HCT116 (cell line): ENCODE measurements around the gene NNT. TPM values are rescaled to one million over a fixed set of nuclear protein-coding genes. Genes with fewer than 3 reads are reported as not detected.

Source experiments
- ATAC-seq: fragments of 200-7000 bp; cut with Tn5 transposase; 2 replicates; pipeline ENCODE4 v1.9.1; 2020; ENCODE audit warnings: mild to moderate bottlenecking, moderate library complexity
- BruUV-seq: library from RNA; stranded (reverse); fragments of 400-500 nt; replicated peaks from 2 replicates; lab custom pipeline; 2021; lab: Mats Ljungman, UMichigan
- CTCF ChIA-PET: fragments of 300-600 bp; sonication (Branson Sonifier 250); formaldehyde crosslinking; loops from one replicate; lab custom pipeline; 2021; ENCODE audit warnings: antibody characterized with exemption; lab: Charles Lee
- POLR2A ChIA-PET: fragments of 300-600, 350-600 bp; sonication (Branson Sonifier 250); formaldehyde crosslinking; loops from one replicate; lab custom pipeline; 2021; ENCODE audit warnings: antibody characterized with exemption; lab: Charles Lee
- RAD21 ChIA-PET, 2 experiments: fragments of 300-600 bp; sonication (Branson Sonifier 250); formaldehyde crosslinking; loops; one replicate each; lab custom pipeline; 2023; ENCODE audit warnings: low total read pairs in 2 of 2; ENCODE audit not compliant: uncharacterized antibody in 2 of 2, unreplicated experiment in 2 of 2, low non-redundant PET in 1 of 2; lab: Charles Lee
- DNase-seq: peaks from one replicate; pipeline ENCODE4 v3.0.0-alpha.2; 2010; ENCODE audit warnings: low read depth, low spot score
- H2AFZ ChIP-seq: fragments of 200-600 bp; shearing (Covaris generic), sonication (generic); 2 replicates; pipeline ENCODE4 v1.6.1; 2017; ENCODE audit warnings: low read depth, mixed run types, mixed read lengths, antibody characterized with exemption, low read length; ENCODE audit not compliant: poor library complexity, severe bottlenecking
- H3K27ac ChIP-seq: 2 replicates; pipeline ENCODE4 v1.5.1; 2012; ENCODE audit warnings: low read depth, low read length
- H3K27me3 ChIP-seq: fragments of 200-600 bp; sonication (generic); 2 replicates; pipeline ENCODE4 v1.6.1; 2016; ENCODE audit warnings: mixed run types, low read length, mixed read lengths; ENCODE audit not compliant: insufficient read depth
- H3K36me3 ChIP-seq, 2 experiments: fragments of 200-500 bp in 1 of 2; fragments of 200-600 bp in 1 of 2; sonication (Bioruptor generic) in 1 of 2; sonication (generic) in 1 of 2; 2 replicates each; pipeline versions ENCODE4 v1.5.1 to v1.6.1; 2014 to 2016; ENCODE audit warnings: low read length in 2 of 2, inconsistent platforms in 1 of 2, mixed read lengths in 1 of 2, mixed run types in 1 of 2; ENCODE audit not compliant: insufficient read depth in 2 of 2, control insufficient read depth in 1 of 2
- H3K4me1 ChIP-seq, 2 experiments: fragments of 200-600 bp in 1 of 2; sonication (generic) in 1 of 2; 2 replicates each; pipeline versions ENCODE4 v1.5.1 to v1.6.1; 2012 to 2017; ENCODE audit warnings: low read length in 2 of 2, inconsistent platforms in 1 of 2, mild to moderate bottlenecking in 1 of 2, mixed read lengths in 1 of 2, mixed run types in 1 of 2, moderate library complexity in 1 of 2; ENCODE audit not compliant: insufficient read depth in 2 of 2, control insufficient read depth in 1 of 2
- H3K4me2 ChIP-seq: fragments of 200-600 bp; sonication (generic); 2 replicates; pipeline ENCODE4 v1.6.1; 2017; ENCODE audit warnings: mixed run types, low read length, mixed read lengths
- H3K4me3 ChIP-seq, 2 experiments: fragments of 200-600 bp in 1 of 2; sonication (generic) in 1 of 2; replicated peaks in 1 of 2; 2 replicates each; pipeline ENCODE4 v1.5.1; 2011 to 2016; ENCODE audit warnings: low read length in 2 of 2, control low read depth in 1 of 2, low read depth in 1 of 2, mild to moderate bottlenecking in 1 of 2, mixed read lengths in 1 of 2, mixed run types in 1 of 2
- H3K79me2 ChIP-seq: fragments of 200-600 bp; sonication (generic); 2 replicates; pipeline ENCODE4 v1.6.1; 2017; ENCODE audit warnings: mild to moderate bottlenecking, mixed run types, low read length, moderate library complexity, mixed read lengths; ENCODE audit not compliant: insufficient read depth
- H3K9ac ChIP-seq: fragments of 200-600 bp; sonication (generic); 2 replicates; pipeline ENCODE4 v1.6.1; 2016; ENCODE audit warnings: low read length, mixed read lengths
- H3K9me2 ChIP-seq: fragments of 200-600 bp; sonication (generic), shearing (Covaris generic); 2 replicates; pipeline ENCODE4 v1.6.1; 2017; ENCODE audit warnings: mixed run types, mild to moderate bottlenecking, moderate library complexity; ENCODE audit not compliant: insufficient read depth
- H3K9me3 ChIP-seq, 2 experiments: fragments of 200-500 bp in 1 of 2; fragments of 200-600 bp in 1 of 2; sonication (Bioruptor generic) in 1 of 2; sonication (generic) in 1 of 2; 2 replicates each; pipeline ENCODE4 v1.6.1; 2014 to 2017; ENCODE audit warnings: low read length in 2 of 2, mixed read lengths in 2 of 2, inconsistent platforms in 1 of 2, low read depth in 1 of 2, mild to moderate bottlenecking in 1 of 2, mixed run types in 1 of 2, moderate library complexity in 1 of 2; ENCODE audit not compliant: control insufficient read depth in 1 of 2, insufficient read depth in 1 of 2
- H4K20me1 ChIP-seq: fragments of 200-600 bp; sonication (generic), shearing (Covaris generic); 2 replicates; pipeline ENCODE4 v1.6.1; 2017; ENCODE audit warnings: mixed run types, mild to moderate bottlenecking, moderate library complexity; ENCODE audit not compliant: insufficient read depth
- EGR1 ChIP-seq: IDR thresholded peaks from 2 replicates; pipeline ENCODE4 v1.6.1; 2012; ENCODE audit warnings: low read depth
- JUND ChIP-seq: IDR thresholded peaks from 2 replicates; pipeline ENCODE4 v1.6.1; 2012
- SIN3A ChIP-seq: IDR thresholded peaks from 2 replicates; pipeline ENCODE4 v1.6.1; 2012; ENCODE audit warnings: low read depth
- SP1 ChIP-seq: IDR thresholded peaks from 2 replicates; pipeline ENCODE4 v1.6.1; 2012; ENCODE audit warnings: low read depth
- SRF ChIP-seq: IDR thresholded peaks from 2 replicates; pipeline ENCODE4 v1.6.1; 2012; ENCODE audit warnings: low read depth
- intact Hi-C: fragments of 100-400 bp; cut with micrococcal nuclease; formaldehyde crosslinking; loops from 2 replicates; pipeline ENCODE4 v1.10.0; 2022
- total RNA-seq: library from RNA; stranded (reverse); gene quantifications from one replicate; pipeline ENCODE4 v1.2.1, GENCODE V29; 2021; ENCODE audit not compliant: unreplicated experiment
- TF ChIP-seq, protein P1 (sequence below): IDR thresholded peaks from 2 replicates; pipeline ENCODE4 v1.6.1; 2012; ENCODE audit warnings: low read depth
- TF ChIP-seq, protein P2 (sequence below): IDR thresholded peaks from 2 replicates; pipeline ENCODE4 v1.6.1; 2012
- TF ChIP-seq, protein P3 (sequence below), 3 experiments: fragments of 200-600 bp in 1 of 3; sonication (generic) in 1 of 3; IDR thresholded peaks in 2 of 3; conservative IDR thresholded peaks in 1 of 3; 2 replicates each; pipeline ENCODE4 v1.5.1; 2012 to 2017; ENCODE audit warnings: low read depth in 2 of 3, low read length in 2 of 3, antibody characterized with exemption in 1 of 3, borderline replicate concordance in 1 of 3, control low read depth in 1 of 3, mild to moderate bottlenecking in 1 of 3, mixed read lengths in 1 of 3, mixed run types in 1 of 3, moderate library complexity in 1 of 3; ENCODE audit not compliant: insufficient read depth in 1 of 3

The NNT gene
- total RNA-seq, 1 experiment from 2014 or later = 0.32 TPM

DNA sequence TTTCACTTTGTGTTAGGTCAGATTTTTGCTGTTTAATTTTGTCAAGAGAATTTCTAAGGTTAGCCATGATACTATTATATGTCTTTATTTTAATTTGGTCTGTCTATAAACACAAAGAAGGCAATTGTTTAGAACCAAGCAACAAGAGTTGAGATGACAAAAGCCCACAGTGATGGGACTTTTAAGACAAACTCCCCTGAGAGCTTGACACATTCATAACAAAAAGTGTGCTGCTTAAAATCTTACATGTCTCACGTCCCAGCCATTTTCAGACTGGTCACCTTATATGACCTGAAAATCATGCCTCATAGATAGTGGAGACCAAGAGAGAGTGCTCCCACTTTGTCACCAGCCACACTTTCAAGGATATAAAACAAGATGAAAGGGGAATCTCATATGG is 21.6 kb upstream of the NNT start:
- H4K20me1 ChIP-seq = no peaks in the 10 kb centered on the region
- RAD21 ChIA-PET = no interaction called here

More for the DNA sequence above, 21.6 kb upstream of the NNT start:
- H3K4me2 ChIP-seq = no peak overlapping the region
- no peaks in the 10 kb centered on the region for H3K79me2 ChIP-seq
- H3K9me3 ChIP-seq = no peaks in the 10 kb centered on the region
- BruUV-seq = no TSS peak
- H3K9ac ChIP-seq = no peak overlapping the region
- no peaks in the 10 kb centered on the region for H3K36me3 ChIP-seq
- intact Hi-C loops = no loop called here
- H3K9me2 ChIP-seq = no peaks in the 10 kb centered on the region
- DNase-seq (no peak), ATAC-seq (no peak)
- H3K27me3 ChIP-seq = no peaks in the 10 kb centered on the region
- H3K4me3 ChIP-seq = no peak overlapping the region
- H3K27ac ChIP-seq = no peak overlapping the region
- TF ChIP-seq, protein P1, sequence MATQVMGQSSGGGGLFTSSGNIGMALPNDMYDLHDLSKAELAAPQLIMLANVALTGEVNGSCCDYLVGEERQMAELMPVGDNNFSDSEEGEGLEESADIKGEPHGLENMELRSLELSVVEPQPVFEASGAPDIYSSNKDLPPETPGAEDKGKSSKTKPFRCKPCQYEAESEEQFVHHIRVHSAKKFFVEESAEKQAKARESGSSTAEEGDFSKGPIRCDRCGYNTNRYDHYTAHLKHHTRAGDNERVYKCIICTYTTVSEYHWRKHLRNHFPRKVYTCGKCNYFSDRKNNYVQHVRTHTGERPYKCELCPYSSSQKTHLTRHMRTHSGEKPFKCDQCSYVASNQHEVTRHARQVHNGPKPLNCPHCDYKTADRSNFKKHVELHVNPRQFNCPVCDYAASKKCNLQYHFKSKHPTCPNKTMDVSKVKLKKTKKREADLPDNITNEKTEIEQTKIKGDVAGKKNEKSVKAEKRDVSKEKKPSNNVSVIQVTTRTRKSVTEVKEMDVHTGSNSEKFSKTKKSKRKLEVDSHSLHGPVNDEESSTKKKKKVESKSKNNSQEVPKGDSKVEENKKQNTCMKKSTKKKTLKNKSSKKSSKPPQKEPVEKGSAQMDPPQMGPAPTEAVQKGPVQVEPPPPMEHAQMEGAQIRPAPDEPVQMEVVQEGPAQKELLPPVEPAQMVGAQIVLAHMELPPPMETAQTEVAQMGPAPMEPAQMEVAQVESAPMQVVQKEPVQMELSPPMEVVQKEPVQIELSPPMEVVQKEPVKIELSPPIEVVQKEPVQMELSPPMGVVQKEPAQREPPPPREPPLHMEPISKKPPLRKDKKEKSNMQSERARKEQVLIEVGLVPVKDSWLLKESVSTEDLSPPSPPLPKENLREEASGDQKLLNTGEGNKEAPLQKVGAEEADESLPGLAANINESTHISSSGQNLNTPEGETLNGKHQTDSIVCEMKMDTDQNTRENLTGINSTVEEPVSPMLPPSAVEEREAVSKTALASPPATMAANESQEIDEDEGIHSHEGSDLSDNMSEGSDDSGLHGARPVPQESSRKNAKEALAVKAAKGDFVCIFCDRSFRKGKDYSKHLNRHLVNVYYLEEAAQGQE = no peak
- TF ChIP-seq SP1 = no peak
- TF ChIP-seq JUND = no peak
- TF ChIP-seq SRF = no peak
- TF ChIP-seq, protein P2, sequence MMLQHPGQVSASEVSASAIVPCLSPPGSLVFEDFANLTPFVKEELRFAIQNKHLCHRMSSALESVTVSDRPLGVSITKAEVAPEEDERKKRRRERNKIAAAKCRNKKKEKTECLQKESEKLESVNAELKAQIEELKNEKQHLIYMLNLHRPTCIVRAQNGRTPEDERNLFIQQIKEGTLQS = no peak
- TF ChIP-seq, protein P3, sequence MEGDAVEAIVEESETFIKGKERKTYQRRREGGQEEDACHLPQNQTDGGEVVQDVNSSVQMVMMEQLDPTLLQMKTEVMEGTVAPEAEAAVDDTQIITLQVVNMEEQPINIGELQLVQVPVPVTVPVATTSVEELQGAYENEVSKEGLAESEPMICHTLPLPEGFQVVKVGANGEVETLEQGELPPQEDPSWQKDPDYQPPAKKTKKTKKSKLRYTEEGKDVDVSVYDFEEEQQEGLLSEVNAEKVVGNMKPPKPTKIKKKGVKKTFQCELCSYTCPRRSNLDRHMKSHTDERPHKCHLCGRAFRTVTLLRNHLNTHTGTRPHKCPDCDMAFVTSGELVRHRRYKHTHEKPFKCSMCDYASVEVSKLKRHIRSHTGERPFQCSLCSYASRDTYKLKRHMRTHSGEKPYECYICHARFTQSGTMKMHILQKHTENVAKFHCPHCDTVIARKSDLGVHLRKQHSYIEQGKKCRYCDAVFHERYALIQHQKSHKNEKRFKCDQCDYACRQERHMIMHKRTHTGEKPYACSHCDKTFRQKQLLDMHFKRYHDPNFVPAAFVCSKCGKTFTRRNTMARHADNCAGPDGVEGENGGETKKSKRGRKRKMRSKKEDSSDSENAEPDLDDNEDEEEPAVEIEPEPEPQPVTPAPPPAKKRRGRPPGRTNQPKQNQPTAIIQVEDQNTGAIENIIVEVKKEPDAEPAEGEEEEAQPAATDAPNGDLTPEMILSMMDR (IDR thresholded peaks at IDR 0.05 in 2 of 3, conservative IDR thresholded peaks at IDR 0.05 in 1 of 3; ENCODE audit: borderline replicate concordance in 1 of 3, insufficient read depth in 1 of 3, low read depth in 2 of 3, low read length in 2 of 3) = no peak
- no peak for TF ChIP-seq EGR1
- TF ChIP-seq SIN3A = no peak
- H2AFZ ChIP-seq = no peak overlapping the region
- ChIA-PET CTCF (no interaction called here), POLR2A (no interaction called here)
- H3K4me1 ChIP-seq = no peaks in the 10 kb centered on the region
